ENCODE data around the gene PAN3.
A peak's percentile ranks its signal among the peaks of the same experiment; 100 is the strongest.

PAN3 gene

GRCh38 chr13:28313579-28313978, 175.2 kb downstream of the PAN3 start:
- DNase-seq, result no peak

GRCh38 chr13:28314879-28315278, 176.5 kb downstream of the PAN3 start:
- no peak for DNase-seq

GRCh38 chr13:28316129-28316528, 177.8 kb downstream of the PAN3 start:
- DNase-seq, result no peak

GRCh38 chr13:28316836-28317235, 178.5 kb downstream of the PAN3 start:
- no peak for DNase-seq

- no peak for DNase-seq
Measured at GRCh38 chr13:28318496-28318895, 180.2 kb downstream of the PAN3 start.

- DNase-seq, result no peak
Measured at GRCh38 chr13:28319528-28319927, 181.2 kb downstream of the PAN3 start.

GRCh38 chr13:28320209-28320608, 181.9 kb downstream of the PAN3 start:
- DNase-seq, result no peak

- no peak for DNase-seq
Measured at GRCh38 chr13:28320884-28321574, 182.7 kb downstream of the PAN3 start.

GRCh38 chr13:28321756-28322155, 183.4 kb downstream of the PAN3 start:
- no peak for DNase-seq

- DNase-seq, result no peak
Measured at GRCh38 chr13:28322256-28322905, 184.0 kb downstream of the PAN3 start.

- peak; percentile 55 for DNase-seq
Measured at GRCh38 chr13:28324181-28324789, 185.9 kb downstream of the PAN3 start.

- DNase-seq, result no peak
Measured at GRCh38 chr13:28325022-28325421, 186.7 kb downstream of the PAN3 start.

GRCh38 chr13:28326056-28326455, 187.7 kb downstream of the PAN3 start:
- no peak for DNase-seq

GRCh38 chr13:28327373-28328270, 189.3 kb downstream of the PAN3 start:
- DNase-seq, result no peak

GRCh38 chr13:28328271-28328607, 189.9 kb downstream of the PAN3 start:
- no peak for DNase-seq

GRCh38 chr13:28329395-28330158, 191.2 kb downstream of the PAN3 start:
- no peak for DNase-seq

GRCh38 chr13:28333204-28333881, 195.0 kb downstream of the PAN3 start:
- DNase-seq, result no peak

GRCh38 chr13:28336193-28336657, 197.9 kb downstream of the PAN3 start:
- DNase-seq, result no peak

- no peak for DNase-seq
Measured at GRCh38 chr13:28337166-28338005, 199.0 kb downstream of the PAN3 start.

GRCh38 chr13:28338006-28338574, 199.7 kb downstream of the PAN3 start:
- DNase-seq, result no peak

GRCh38 chr13:28338742-28339141, 200.4 kb downstream of the PAN3 start:
- no peak for DNase-seq
